Measurements from ENCODE around the gene MYOF.

DNA sequence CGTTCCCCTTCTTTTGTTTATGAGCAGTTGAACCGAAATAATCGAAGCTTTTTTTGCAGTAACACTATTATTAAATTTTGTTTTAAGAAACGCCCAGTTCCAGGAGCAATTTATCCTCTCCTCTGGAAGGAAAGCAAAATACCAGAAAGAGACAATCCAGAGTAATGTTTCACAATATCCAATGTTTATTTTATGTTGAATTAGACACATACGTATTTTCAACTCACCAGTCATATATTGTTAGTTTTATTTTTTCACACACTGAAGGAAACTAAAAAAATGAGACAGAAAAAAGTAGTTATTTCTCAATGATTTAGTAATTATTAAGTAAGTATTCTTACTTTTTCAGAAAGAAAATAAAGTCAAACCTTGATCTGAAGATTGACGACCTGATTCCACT is 85.1 kb downstream of the MYOF start:
- TF ChIP-seq CTCF (conservative IDR thresholded peaks at IDR 0.05): no peak
- TF ChIP-seq ZFX (IDR thresholded peaks at IDR 0.05): no peak

Measured in C4-2B (cell line).